AG09309 (cell line): ENCODE data around the gene METTL5.

ENCODE experiments used
- DNase-seq: peaks from one replicate; pipeline ENCODE4 v3.0.0-alpha.2; 2010; ENCODE audit warnings: low read depth
- H3K4me3 ChIP-seq: 2 replicates; pipeline ENCODE4 v1.5.1; 2011; ENCODE audit warnings: mild to moderate bottlenecking, low read depth, low read length, moderate library complexity; ENCODE audit not compliant: control insufficient read depth
- CTCF ChIP-seq: IDR thresholded peaks from 2 replicates; pipeline ENCODE4 v1.5.1; 2011; ENCODE audit warnings: mild to moderate bottlenecking, low read depth, low read length, inconsistent platforms; ENCODE audit not compliant: insufficient read depth, control insufficient read depth; ENCODE audit errors: missing control alignments

Gene METTL5

GRCh38 chr2:169796441-169796840, 28.3 kb downstream of the METTL5 start:
- no peak for DNase-seq
- TF ChIP-seq CTCF, result no peak
- H3K4me3 ChIP-seq, result no peak overlapping the region

GRCh38 chr2:169795181-169795580, 29.5 kb downstream of the METTL5 start:
- DNase-seq, result no peak
- no peak for TF ChIP-seq CTCF
- no peak overlapping the region for H3K4me3 ChIP-seq

- TF ChIP-seq CTCF, result no peak
- DNase-seq, result no peak
- no peak overlapping the region for H3K4me3 ChIP-seq
These were observed 34.1 kb downstream of the METTL5 start for GRCh38 chr2:169790581-169790980.

GRCh38 chr2:169782513-169782912, 42.2 kb downstream of the METTL5 start:
- DNase-seq, result no peak
- no peak overlapping the region for H3K4me3 ChIP-seq
- no peak for TF ChIP-seq CTCF

- no peak for DNase-seq
- no peak overlapping the region for H3K4me3 ChIP-seq
- no peak for TF ChIP-seq CTCF
These were observed 43.3 kb downstream of the METTL5 start for GRCh38 chr2:169781249-169782013.

GRCh38 chr2:169778446-169778845, 46.3 kb downstream of the METTL5 start:
- H3K4me3 ChIP-seq, result no peak overlapping the region
- no peak for DNase-seq
- no peak for TF ChIP-seq CTCF

- DNase-seq, result no peak
- no peak overlapping the region for H3K4me3 ChIP-seq
- TF ChIP-seq CTCF, result no peak
These were observed 48.4 kb downstream of the METTL5 start for GRCh38 chr2:169776252-169776761.
